HG03060 (cell line): ENCODE measurements around the gene NID1.
"Not testable (repeated sequence)": the region's sequence is repeated elsewhere in the genome, so short reads cannot be mapped to it uniquely, and the experiment has no call there.

Source experiments
- ATAC-seq: cut with Tn5 transposase; IDR thresholded peaks from one replicate; pipeline ENCODE4 v1.9.1; 2021; ENCODE audit warnings: low read depth, moderate number of reproducible peaks; ENCODE audit not compliant: unreplicated experiment

NID1 gene

GRCh38 chr1:235941876-235942624, 122.8 kb downstream of the NID1 start:
- ATAC-seq = no peak

GRCh38 chr1:235940285-235940684, 124.6 kb downstream of the NID1 start:
- ATAC-seq = no peak

GRCh38 chr1:235939480-235939775, 125.5 kb downstream of the NID1 start:
- no peak for ATAC-seq

GRCh38 chr1:235938709-235939479, 126.0 kb downstream of the NID1 start:
- no peak for ATAC-seq

GRCh38 chr1:235937123-235937522, 127.8 kb downstream of the NID1 start:
- no peak for ATAC-seq

GRCh38 chr1:235935235-235936225, 129.4 kb downstream of the NID1 start:
- ATAC-seq = no peak

GRCh38 chr1:235933766-235934116, 131.1 kb downstream of the NID1 start:
- ATAC-seq = no peak

GRCh38 chr1:235933017-235933765, 131.7 kb downstream of the NID1 start:
- no peak for ATAC-seq

- ATAC-seq = no peak
Observed at GRCh38 chr1:235932090-235932510, 132.8 kb downstream of the NID1 start.

- no peak for ATAC-seq
Observed at GRCh38 chr1:235931171-235931738, 133.6 kb downstream of the NID1 start.

- ATAC-seq = no peak
Observed at GRCh38 chr1:235930543-235930942, 134.3 kb downstream of the NID1 start.

- no peak for ATAC-seq
Observed at GRCh38 chr1:235929216-235929615, 135.7 kb downstream of the NID1 start.

- ATAC-seq = no peak
Observed at GRCh38 chr1:235928197-235928596, 136.7 kb downstream of the NID1 start.

GRCh38 chr1:235927551-235927950, 137.3 kb downstream of the NID1 start:
- not testable (repeated sequence) for ATAC-seq
